ENCODE measurements around the gene ASTN2.
"Not testable (repeated sequence)": the region's sequence is repeated elsewhere in the genome, so short reads cannot be mapped to it uniquely, and the experiment has no call there.

ASTN2 gene

GRCh38 chr9:116467740-116468351, 947.0 kb downstream of the ASTN2 start:
- no peak for DNase-seq

- DNase-seq: no peak
Observed at GRCh38 chr9:116466271-116467235, 948.3 kb downstream of the ASTN2 start.

GRCh38 chr9:116465576-116466270, 949.1 kb downstream of the ASTN2 start:
- DNase-seq: no peak

GRCh38 chr9:116464987-116465571, 949.8 kb downstream of the ASTN2 start:
- no peak for DNase-seq

- no peak for DNase-seq
Observed at GRCh38 chr9:116464423-116464822, 950.4 kb downstream of the ASTN2 start.

GRCh38 chr9:116461632-116462031, 953.2 kb downstream of the ASTN2 start:
- DNase-seq: no peak

- DNase-seq: no peak
Observed at GRCh38 chr9:116460026-116460425, 954.8 kb downstream of the ASTN2 start.

- no peak for DNase-seq
Observed at GRCh38 chr9:116459576-116459975, 955.3 kb downstream of the ASTN2 start.

GRCh38 chr9:116456490-116457088, 958.3 kb downstream of the ASTN2 start:
- DNase-seq: no peak

- DNase-seq: not testable (repeated sequence)
Observed at GRCh38 chr9:116454539-116454938, 960.3 kb downstream of the ASTN2 start.

GRCh38 chr9:116453785-116454184, 961.1 kb downstream of the ASTN2 start:
- no peak for DNase-seq

GRCh38 chr9:116452634-116453033, 962.2 kb downstream of the ASTN2 start:
- no peak for DNase-seq

GRCh38 chr9:116452227-116452626, 962.6 kb downstream of the ASTN2 start:
- DNase-seq: no peak

GRCh38 chr9:116451500-116452115, 963.2 kb downstream of the ASTN2 start:
- no peak for DNase-seq

GRCh38 chr9:116450378-116451139, 964.3 kb downstream of the ASTN2 start:
- no peak for DNase-seq

GRCh38 chr9:116449949-116450348, 964.9 kb downstream of the ASTN2 start:
- DNase-seq: no peak

GRCh38 chr9:116448431-116448830, 966.4 kb downstream of the ASTN2 start:
- DNase-seq: no peak

- DNase-seq: no peak
Observed at GRCh38 chr9:116447934-116448333, 966.9 kb downstream of the ASTN2 start.

- DNase-seq: no peak
Observed at GRCh38 chr9:116442528-116442927, 972.3 kb downstream of the ASTN2 start.

GRCh38 chr9:116437411-116438370, 977.2 kb downstream of the ASTN2 start:
- no peak for DNase-seq

Data from NCI-H2227 treated with DMSO at 0.1 percent for 48 hours (cell line).